Jurkat, Clone E6-1 (cell line): ENCODE results near the gene LINGO3.

Source experiments
- DNase-seq: peaks from one replicate; pipeline ENCODE4 v3.0.0-alpha.2; 2011; ENCODE audit warnings: low read depth, low spot score
- H3K4me3 ChIP-seq: 2 replicates; pipeline ENCODE4 v1.5.1; 2011; ENCODE audit warnings: mild to moderate bottlenecking, low read length, control low read depth, moderate library complexity

The LINGO3 gene

DNA sequence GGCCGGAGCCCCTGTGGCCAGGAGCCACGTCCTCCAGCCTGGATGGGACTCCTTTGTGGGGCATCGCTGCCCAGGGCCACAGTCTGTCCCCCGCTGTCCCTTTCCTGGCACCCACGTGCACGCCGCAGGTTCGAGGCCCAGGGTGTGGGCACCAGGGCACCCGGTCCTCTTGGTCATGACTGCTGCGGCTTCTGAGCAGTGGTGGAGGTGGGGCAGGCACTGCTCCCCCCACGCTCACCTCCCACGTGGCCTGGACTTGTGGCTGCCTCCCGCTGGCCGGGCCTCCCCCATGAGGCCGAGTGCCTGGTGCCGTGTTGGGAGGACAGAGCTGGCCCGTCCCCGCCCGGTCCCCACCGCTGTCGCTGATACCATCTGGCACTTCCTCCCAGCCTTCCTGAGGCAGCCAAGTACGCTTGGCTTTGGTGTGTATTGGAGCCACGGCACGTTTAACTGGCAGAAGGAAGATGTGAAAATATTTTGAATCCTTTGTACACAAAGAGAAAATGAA, 33.3 kb upstream of the LINGO3 start:
- DNase-seq: no peak
- H3K4me3 ChIP-seq: no peak overlapping the region

DNA sequence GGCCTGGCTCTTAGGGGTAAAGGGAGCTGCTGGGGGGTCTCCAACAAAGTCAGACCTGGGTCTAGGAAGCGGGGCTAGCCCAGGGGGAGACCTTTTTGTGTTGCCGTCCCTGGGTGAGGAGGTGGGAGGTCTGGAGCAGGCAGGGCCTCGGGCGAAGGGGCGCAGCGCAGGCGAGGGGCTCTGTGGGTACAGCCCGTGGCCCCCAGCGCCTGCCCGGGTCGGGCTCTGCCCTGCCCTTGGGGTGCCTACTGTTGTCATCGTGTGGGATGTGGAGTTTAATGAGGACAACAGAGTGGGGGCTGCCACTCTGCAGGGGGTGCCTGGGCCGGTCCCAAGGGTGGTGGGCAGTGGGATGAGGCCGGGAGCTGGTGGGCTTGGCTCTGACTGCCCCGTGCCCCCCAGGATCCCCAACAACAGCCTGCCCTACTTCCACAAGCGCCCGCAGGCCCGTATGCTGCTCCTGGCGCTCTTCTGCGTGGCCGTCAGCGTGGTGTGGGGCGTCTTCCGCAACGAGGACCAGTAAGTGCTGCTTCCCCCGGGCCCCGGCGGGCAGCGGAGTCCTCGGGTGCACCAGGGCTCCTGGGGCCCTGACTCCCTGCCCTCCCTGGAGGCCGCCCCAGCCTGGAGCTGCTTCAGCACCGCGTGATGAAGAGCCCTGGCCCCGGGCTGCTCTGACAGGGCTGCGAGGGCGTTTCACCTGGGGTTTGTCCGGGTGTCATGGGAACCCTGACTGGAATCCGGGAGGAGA, 32.7 kb upstream of the LINGO3 start:
- no peak overlapping the region for H3K4me3 ChIP-seq
- DNase-seq: no peak

DNA sequence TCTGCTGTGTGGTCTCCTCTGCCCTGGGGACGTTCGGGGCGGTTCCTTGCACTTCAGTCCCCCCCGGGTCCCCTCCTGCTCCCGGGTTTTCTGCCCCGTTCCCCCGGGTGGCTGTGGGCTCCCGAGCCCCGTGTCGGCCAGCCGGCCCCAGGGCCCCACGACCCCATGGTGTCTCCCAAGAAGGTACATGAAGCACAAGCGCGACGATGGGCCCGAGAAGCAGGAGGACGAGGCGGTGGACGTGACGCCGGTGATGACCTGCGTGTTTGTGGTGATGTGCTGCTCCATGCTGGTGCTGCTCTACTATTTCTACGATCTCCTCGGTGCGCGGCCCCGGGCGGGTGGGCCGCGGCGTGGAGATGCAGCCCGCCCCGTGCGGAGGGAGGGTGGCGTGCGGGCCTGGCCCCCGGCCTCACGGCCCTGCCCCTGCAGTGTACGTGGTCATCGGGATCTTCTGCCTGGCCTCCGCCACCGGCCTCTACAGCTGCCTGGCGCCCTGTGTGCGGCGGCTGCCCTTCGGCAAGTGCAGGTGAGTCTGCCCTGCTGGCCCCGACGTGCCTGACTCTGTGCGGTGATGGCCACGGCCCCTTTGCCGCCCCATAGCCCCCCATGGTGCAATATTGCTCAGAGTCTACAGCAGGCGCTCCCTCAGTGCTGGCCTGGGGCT, 31.8 kb upstream of the LINGO3 start:
- no peak for DNase-seq
- no peak overlapping the region for H3K4me3 ChIP-seq

DNA sequence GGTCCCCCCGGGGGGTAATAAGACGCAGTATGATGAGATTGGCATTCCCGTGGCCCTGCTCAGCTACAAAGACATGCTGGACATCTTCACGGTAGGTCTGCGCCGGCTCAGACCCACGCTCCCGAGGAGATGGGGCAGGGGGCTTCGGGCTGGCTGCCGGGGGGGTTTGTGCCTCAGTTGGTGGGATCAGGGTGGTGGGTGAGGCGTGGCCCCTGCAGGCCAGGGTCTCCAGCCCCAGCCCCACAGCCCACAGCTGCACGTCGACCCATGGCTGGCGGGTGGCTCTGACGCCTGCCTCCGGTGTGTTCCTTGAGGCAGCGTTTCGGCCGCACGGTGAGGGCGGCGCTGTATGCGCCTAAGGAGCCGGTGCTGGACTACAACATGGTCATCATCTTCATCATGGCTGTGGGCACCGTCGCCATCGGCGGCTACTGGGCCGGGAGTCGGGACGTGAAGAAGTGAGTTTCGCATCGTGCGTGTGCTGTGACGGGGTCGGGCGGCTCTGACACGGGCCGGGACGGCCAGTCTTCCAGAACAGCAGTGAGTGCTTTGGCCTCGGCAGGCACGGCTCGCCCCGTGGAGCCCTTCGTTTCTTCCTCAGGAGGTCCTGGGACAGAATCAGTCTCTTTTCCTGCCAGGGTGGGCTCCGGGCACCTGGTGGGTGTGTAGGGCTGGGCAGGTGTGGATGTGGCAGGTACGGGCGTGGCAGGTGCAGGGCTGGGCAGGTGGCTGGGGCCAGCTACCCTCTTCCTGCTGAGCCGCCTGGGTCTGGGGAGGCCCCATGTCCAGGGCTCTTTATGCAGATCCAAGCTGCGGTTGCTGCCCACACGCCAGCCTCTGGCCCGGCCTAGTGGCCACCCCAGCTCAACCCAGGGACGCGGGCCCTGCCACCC, 31.0 kb upstream of the LINGO3 start:
- H3K4me3 ChIP-seq: no peak overlapping the region
- DNase-seq: no peak

DNA sequence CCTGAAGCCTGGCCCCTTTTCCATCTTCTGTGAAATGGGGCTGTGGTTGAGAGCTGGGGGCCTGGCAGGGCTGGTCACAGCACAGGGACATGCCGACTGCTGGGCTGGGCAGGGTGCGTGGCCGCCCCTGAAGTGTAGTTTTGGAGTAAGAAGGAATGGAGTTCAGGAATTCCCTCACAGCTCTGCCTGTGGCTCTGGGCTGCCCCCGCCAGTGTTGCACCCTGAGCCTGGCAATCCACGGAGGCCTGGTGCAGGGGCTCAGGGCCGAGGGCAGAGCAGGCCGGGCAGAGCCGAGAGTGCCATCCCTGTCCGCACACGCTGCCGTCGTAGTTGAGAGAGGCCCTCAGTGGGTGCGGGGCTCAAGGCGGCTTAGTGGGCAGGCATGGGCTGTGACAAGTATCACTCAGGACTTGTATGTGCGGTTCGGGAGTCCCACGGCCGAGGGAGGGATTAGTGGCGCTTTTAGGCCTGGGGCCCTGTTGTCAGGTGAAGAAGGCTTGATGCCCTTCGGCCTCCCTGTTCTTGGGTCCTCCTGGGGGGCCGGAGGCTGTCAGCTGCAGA, 30.2 kb upstream of the LINGO3 start:
- no peak for DNase-seq
- H3K4me3 ChIP-seq: no peak overlapping the region

DNA sequence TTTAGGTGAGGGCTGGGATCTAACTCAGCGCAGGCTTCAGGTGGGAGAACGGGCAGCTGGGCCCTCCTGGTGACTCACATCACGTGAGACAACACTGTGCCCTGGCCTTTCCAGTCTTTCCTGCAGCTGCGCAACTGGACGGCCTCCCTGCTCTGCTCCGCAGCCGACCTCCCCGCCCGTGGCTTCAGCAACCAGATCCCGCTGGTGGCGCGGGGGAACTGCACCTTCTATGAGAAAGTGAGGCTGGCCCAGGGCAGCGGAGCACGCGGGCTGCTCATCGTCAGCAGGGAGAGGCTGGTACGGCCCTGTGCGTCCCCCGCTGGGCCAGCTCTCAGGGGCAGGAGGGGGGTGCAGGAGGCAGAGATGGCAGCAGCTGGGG, 29.4 kb upstream of the LINGO3 start:
- H3K4me3 ChIP-seq: no peak overlapping the region
- no peak for DNase-seq

DNA sequence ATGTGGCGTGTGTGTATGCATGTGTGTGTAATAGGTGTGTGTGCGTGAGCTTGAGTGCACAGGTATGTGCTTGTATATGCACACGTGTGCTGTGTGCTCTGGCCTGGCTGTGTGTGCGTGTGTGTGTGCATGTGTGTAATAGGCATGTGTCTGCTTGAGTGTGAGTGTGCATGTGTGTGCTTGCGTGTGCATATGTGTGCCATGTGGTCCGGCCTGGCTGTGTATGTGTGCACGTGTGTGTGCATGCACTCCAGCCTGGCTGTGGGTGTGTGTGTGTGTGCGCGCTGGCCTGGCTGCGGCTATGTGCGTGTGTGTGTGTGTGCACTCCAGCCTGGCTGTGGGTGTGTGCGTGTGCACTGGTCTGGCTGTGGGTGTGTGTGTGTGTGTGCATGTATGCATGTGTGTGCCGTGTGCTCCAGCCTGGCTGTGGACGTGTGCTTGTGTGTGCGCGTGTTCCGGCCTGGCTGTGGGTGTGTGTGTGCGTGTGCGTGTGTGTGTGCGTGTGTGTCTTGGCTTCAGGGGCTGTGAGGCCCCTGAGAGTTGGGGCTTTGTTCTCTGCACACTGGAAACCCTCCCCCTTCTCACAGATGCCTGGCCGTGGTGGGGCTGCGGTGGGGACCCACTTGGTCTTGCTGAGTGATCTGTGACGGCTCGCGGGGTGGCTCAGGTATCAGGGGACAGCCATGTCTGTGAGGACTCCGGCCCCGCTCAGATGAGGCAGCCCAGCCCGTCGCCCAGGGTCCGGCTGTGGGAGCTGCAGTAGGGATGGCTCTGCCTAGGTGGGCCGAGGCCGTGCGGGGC, 28.8 kb upstream of the LINGO3 start:
- DNase-seq: no peak
- H3K4me3 ChIP-seq: no peak overlapping the region

DNA sequence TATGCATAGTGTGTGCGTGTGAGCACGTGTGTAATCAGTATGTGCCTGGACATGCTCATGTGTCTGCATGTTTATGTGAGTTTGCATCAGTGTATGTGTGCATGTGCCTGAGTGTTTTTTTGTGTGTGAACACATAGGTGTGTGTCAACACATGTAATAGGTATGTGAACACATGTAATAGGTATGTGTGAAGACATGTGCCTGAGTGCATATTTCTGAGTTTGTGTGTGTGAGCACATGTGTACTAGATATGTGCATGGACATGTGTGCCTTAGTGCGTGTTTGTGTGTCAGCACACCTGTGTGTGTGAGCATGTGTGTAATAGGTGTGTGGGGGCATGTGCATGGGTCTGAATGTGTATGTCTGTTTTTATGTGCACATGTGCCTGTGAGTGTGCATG, 27.9 kb upstream of the LINGO3 start:
- H3K4me3 ChIP-seq: no peak overlapping the region
- no peak for DNase-seq

DNA sequence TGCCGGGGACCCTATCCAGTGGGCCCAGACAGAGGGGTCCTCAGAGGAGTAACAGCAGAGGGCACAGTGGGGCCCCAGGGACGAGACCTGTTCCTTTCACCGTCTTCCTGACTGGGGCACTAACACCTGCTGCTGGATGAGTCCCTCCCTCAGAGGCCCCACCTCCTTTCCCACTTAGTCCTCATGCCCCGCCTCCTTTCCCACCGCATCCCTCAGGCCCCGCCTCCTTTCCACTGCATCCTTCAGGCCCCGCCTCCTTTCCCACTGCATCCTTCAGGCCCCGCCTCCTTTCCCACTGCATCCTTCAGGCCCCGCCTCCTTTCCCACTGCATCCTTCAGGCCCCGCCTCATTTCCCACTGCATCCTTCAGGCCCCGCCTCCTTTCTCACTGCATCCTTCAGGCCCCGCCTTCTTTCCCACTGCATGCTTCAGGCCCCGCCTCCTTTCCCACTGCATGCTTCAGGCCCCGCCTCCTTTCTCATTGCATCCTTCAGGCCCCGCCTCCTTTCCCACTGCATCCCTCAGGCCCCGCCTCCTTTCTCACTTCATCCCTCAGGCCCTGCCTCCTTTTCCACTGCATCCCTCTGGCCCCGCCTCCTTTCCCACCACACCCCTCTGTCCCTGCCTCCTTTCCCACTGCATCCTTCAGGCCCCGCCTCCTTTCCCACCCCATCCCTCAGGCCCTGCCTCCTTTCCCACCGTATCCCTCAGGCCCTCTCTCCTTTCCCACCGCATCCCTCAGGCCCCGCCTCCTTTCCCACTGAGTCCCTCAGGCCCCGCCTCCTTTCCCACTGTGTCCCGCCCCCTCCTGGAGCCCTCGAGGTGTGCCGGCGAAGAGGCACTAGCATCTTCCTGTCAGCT, 27.3 kb upstream of the LINGO3 start:
- H3K4me3 ChIP-seq: no peak overlapping the region
- DNase-seq: no peak

DNA sequence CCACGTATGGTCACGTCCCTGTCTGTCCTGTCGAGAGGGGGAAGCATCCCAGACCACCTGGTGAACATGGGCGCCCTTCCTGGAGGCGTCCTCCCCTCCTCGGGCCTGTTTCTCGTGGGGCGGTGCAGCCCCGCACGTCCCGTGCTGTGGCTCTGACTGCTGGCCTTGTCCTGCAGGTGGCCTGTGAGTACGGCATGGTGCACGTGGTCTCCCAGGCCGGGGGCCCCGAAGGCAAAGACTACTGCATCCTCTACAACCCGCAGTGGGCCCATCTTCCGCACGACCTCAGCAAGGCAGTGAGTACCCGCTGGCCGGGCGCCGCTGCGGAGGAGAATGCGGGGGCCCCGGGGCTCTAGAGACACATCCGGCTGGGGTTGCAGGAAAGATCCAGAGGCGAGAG, 26.5 kb upstream of the LINGO3 start:
- no peak for DNase-seq
- H3K4me3 ChIP-seq: no peak overlapping the region

DNA sequence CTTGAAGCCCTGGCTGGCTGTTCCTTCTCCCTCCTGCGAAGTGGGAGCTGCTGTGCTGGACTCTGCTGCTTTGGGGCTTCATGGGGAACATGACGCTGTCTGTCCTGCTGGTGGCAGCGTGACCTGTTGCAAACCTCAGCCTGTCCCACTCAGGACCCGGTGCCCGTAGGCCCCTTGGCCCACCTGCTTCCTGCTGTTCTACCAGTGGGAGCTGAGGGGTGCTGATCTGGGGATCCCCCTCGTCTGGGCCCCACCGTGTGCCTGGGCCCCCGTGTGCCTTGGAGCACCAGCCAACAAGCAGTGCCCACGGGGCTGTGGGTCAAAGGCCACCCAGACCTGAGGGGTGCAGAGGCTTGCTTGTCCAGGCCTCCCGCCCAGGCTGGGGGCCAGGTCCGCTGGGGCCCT, 25.9 kb upstream of the LINGO3 start:
- no peak overlapping the region for H3K4me3 ChIP-seq
- DNase-seq: no peak

DNA sequence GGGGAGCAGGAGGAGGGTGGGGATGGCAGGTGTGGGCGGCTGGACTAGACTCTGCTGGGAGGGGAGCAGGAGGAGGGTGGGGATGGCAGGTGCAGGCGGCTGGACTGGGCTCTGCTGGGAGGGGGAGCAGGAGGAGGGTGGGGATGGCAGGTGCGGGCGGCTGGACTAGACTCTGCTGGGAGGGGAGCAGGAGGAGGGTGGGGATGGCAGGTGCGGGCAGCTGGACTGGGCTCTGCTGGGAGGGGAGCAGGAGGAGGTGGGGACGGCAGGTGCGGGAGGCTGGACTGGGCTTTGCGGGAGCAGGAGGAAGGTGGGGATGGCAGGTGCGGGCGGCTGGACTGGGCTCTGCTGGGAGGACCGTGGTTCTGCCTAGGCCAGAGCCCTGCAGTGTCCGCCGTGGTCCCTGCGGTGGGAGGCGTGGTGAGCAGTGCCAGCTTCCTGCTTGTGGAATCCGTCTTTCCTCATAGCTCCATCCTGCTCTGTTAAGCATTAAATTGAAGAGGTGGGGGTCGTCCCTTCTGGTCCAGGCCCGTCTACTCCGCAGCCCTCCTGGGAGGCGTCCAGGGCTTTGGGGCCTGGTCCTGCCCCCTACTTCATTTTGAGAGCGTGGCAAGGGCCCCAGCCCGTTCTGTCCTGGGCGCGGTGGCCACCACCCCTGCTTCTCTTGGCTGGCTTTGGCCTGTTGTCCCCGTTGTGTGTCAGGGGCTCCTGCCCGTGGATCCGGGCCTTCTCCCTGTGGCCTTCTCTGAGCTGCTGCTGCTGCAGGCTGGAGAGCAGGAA, 25.3 kb upstream of the LINGO3 start:
- H3K4me3 ChIP-seq: no peak overlapping the region
- DNase-seq: no peak

DNA sequence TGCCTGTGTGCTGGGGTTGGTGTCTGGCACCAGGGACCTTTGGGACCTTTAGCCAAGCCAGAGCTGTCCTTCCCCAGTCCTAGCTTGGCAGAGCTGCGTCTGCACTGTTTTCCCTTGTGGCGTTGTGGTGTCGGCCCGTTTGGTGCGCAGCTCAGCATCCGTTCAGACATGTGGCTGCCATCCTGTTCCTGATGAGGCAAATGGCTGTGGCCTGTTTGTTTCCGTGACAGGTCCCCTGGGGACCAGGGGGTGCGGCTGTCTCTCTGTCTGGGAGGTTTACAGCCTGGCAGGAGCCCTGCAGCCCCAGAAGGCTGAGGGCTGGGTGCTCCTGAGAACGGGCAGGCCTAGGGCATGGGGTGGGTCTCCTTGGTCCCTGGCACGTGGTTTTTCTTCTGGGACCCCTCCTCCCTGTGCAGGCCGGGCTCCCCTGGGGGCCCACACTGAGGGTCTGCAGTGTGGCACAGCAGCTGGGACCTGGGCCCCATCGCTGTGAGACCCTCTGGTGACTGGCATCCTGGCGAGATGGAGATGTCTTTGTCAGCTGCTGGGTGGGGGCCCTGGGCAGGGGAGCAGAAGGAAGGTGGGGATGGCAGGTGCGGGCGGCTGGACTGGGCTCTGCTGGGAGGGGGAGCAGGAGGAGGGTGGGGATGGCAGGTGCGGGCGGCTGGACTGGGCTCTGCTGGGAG, 24.5 kb upstream of the LINGO3 start:
- H3K4me3 ChIP-seq: peak overlapping the region; percentile 23
- peak; percentile 42 for DNase-seq

DNA sequence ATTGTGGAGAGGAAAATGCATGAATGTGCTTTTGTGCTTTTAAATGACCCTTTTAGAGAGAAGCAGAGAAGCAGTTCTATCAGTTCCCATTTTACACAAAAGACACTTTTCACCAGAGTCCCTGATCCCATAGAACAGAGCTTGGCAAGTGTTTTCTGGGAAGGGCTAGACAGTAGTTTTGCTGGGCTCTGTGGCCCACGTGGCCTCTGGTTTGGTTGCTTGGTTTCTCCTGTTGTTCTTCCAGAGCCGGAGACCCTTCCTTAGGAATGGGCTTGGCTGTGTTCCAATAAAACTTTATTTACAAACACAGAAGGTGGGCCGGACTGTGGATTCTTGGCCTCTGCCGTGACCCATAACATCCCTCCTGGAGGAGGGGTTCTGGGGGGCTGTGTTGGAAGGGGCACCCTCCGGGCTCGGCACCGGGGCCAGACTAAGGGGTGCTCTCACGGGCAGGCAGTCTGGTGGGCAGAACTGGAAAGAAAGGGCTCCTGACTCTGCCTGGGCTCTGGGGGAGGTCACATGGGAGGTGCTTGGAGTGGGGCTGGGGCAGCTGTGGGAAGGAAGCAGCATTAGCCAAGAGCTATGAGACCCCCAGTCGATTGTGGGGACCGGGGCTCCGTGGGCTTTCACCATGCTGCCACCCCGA, 23.8 kb upstream of the LINGO3 start:
- peak overlapping the region; percentile 23; the same call in 1 of the 2 replicates for H3K4me3 ChIP-seq
- no peak for DNase-seq

DNA sequence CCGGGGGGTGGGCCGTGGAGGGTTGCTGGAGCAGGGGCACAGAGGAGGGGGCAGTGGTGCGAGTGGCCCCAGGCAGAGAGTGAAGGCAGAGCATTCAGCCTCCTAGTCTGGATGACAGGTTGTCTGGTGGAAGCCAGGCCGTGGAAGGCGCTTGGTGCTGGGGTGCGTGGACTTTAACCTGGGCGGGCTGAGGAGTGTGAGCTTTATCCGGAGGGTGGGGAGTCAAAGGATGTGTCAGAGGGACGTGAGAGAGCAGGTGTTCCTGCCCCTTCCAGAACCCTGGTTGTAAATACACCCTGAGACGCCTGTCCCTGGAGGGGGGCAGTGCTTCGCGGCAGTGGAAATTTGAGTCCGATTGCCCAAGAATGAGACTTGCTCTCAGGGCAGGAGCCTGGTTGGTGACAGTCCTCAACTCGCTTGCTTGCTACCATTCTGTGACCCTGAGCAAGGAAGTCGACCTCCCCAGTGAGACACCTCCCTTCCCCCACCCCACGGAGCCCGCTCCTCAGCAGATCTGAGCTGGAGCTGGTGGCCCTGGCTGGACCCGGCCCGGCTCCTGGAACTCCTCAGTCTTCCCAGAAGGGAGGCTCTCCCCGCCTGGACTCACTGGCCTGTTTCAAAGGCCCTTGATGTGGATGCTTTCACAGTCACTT, 22.8 kb upstream of the LINGO3 start:
- H3K4me3 ChIP-seq: no peak overlapping the region

DNA sequence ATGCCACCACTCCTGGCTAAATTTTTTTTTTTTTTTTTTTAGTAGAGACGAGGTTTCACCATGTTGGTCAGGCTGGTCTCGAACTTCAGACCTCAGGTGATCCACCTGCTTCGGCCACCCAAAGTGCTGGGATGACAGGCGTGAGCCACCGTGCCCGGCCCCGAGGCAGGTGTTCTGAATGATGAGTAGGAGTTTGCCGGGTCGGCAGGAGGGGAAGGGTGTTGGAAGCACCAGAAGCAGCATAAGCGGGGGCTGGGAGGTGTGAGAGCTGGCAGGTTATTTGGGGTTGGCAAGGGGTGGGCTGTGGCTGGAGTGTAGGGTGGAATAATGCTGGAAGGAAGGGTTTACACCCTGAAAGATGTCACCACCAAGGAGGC, 22.3 kb upstream of the LINGO3 start:
- H3K4me3 ChIP-seq: no peak overlapping the region
- no peak for DNase-seq

More for the DNA sequence above, 22.8 kb upstream of the LINGO3 start:
- no peak for DNase-seq
